ENCODE measurements around the gene AMIGO1. TPM values are rescaled to one million over a fixed set of nuclear protein-coding genes. Genes with fewer than 3 reads are reported as not detected.

Gene AMIGO1
- total and polyA plus RNA-seq, 2 of the 8 experiments (the other 6 are each of a cell fraction or from before 2014, with no cell fraction given) = 1.5 to 2.7 TPM

DNA sequence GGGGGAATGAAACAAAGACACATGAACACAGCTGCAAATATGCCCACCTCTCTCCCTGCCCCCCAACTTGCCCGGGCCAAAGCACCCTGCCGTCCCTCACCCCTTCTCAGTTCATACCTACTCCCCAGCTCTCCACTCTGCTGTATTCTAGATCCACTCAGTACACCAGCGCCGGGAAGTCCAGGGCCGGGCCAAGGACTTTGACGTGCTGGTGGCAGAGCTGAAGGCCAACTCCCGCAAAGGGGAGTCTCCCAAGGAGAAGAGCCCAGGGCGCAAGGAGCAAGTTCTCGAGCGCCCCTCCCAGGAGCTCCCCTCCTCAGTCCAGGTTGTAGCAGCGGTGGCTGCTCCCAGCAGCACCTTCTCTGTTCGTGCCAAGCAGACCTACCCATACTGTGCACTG is 20.8 kb downstream of the AMIGO1 start (continued):
- TF ChIP-seq, protein P1, sequence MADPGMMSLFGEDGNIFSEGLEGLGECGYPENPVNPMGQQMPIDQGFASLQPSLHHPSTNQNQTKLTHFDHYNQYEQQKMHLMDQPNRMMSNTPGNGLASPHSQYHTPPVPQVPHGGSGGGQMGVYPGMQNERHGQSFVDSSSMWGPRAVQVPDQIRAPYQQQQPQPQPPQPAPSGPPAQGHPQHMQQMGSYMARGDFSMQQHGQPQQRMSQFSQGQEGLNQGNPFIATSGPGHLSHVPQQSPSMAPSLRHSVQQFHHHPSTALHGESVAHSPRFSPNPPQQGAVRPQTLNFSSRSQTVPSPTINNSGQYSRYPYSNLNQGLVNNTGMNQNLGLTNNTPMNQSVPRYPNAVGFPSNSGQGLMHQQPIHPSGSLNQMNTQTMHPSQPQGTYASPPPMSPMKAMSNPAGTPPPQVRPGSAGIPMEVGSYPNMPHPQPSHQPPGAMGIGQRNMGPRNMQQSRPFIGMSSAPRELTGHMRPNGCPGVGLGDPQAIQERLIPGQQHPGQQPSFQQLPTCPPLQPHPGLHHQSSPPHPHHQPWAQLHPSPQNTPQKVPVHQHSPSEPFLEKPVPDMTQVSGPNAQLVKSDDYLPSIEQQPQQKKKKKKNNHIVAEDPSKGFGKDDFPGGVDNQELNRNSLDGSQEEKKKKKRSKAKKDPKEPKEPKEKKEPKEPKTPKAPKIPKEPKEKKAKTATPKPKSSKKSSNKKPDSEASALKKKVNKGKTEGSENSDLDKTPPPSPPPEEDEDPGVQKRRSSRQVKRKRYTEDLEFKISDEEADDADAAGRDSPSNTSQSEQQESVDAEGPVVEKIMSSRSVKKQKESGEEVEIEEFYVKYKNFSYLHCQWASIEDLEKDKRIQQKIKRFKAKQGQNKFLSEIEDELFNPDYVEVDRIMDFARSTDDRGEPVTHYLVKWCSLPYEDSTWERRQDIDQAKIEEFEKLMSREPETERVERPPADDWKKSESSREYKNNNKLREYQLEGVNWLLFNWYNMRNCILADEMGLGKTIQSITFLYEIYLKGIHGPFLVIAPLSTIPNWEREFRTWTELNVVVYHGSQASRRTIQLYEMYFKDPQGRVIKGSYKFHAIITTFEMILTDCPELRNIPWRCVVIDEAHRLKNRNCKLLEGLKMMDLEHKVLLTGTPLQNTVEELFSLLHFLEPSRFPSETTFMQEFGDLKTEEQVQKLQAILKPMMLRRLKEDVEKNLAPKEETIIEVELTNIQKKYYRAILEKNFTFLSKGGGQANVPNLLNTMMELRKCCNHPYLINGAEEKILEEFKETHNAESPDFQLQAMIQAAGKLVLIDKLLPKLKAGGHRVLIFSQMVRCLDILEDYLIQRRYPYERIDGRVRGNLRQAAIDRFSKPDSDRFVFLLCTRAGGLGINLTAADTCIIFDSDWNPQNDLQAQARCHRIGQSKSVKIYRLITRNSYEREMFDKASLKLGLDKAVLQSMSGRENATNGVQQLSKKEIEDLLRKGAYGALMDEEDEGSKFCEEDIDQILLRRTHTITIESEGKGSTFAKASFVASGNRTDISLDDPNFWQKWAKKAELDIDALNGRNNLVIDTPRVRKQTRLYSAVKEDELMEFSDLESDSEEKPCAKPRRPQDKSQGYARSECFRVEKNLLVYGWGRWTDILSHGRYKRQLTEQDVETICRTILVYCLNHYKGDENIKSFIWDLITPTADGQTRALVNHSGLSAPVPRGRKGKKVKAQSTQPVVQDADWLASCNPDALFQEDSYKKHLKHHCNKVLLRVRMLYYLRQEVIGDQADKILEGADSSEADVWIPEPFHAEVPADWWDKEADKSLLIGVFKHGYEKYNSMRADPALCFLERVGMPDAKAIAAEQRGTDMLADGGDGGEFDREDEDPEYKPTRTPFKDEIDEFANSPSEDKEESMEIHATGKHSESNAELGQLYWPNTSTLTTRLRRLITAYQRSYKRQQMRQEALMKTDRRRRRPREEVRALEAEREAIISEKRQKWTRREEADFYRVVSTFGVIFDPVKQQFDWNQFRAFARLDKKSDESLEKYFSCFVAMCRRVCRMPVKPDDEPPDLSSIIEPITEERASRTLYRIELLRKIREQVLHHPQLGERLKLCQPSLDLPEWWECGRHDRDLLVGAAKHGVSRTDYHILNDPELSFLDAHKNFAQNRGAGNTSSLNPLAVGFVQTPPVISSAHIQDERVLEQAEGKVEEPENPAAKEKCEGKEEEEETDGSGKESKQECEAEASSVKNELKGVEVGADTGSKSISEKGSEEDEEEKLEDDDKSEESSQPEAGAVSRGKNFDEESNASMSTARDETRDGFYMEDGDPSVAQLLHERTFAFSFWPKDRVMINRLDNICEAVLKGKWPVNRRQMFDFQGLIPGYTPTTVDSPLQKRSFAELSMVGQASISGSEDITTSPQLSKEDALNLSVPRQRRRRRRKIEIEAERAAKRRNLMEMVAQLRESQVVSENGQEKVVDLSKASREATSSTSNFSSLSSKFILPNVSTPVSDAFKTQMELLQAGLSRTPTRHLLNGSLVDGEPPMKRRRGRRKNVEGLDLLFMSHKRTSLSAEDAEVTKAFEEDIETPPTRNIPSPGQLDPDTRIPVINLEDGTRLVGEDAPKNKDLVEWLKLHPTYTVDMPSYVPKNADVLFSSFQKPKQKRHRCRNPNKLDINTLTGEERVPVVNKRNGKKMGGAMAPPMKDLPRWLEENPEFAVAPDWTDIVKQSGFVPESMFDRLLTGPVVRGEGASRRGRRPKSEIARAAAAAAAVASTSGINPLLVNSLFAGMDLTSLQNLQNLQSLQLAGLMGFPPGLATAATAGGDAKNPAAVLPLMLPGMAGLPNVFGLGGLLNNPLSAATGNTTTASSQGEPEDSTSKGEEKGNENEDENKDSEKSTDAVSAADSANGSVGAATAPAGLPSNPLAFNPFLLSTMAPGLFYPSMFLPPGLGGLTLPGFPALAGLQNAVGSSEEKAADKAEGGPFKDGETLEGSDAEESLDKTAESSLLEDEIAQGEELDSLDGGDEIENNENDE (IDR thresholded peaks at IDR 0.05; ENCODE audit: insufficient replicate concordance, low read length) = no peak
- TF ChIP-seq POU5F1 (IDR thresholded peaks at IDR 0.05; ENCODE audit: low read depth, low read length) (no peak), RXRA (IDR thresholded peaks at IDR 0.05; ENCODE audit: insufficient read depth, low read depth, low read length) (no peak), NANOG (IDR thresholded peaks at IDR 0.05; ENCODE audit: insufficient read depth, low read depth, low read length, poor library complexity, severe bottlenecking) (no peak), POLR2A (IDR thresholded peaks at IDR 0.05; ENCODE audit: control extremely low read depth in 1 of 2, low read depth in 2 of 2, low read length in 2 of 2) (no peak), HDAC6 (IDR thresholded peaks at IDR 0.05; ENCODE audit: low read depth, low read length) (no peak), CHD1 (IDR thresholded peaks at IDR 0.05; ENCODE audit: low read depth, low read length) (no peak), NRF1 (IDR thresholded peaks at IDR 0.05; ENCODE audit: low read depth, low read length) (no peak)
